HCT116 (cell line): ENCODE data around the gene SORBS1. TPM values are rescaled to one million over a fixed set of nuclear protein-coding genes. Genes with fewer than 3 reads are reported as not detected.

Experiments
- ATAC-seq: fragments of 200-7000 bp; cut with Tn5 transposase; 2 replicates; pipeline ENCODE4 v1.9.1; 2020; ENCODE audit warnings: mild to moderate bottlenecking, moderate library complexity
- BruUV-seq: library from RNA; stranded (reverse); fragments of 400-500 nt; replicated peaks from 2 replicates; lab custom pipeline; 2021; lab: Mats Ljungman, UMichigan
- CTCF ChIA-PET: fragments of 300-600 bp; sonication (Branson Sonifier 250); formaldehyde crosslinking; loops from one replicate; lab custom pipeline; 2021; ENCODE audit warnings: antibody characterized with exemption; lab: Charles Lee
- POLR2A ChIA-PET: fragments of 300-600, 350-600 bp; sonication (Branson Sonifier 250); formaldehyde crosslinking; loops from one replicate; lab custom pipeline; 2021; ENCODE audit warnings: antibody characterized with exemption; lab: Charles Lee
- RAD21 ChIA-PET, 2 experiments: fragments of 300-600 bp; sonication (Branson Sonifier 250); formaldehyde crosslinking; loops; one replicate each; lab custom pipeline; 2023; ENCODE audit warnings: low total read pairs in 2 of 2; ENCODE audit not compliant: uncharacterized antibody in 2 of 2, unreplicated experiment in 2 of 2, low non-redundant PET in 1 of 2; lab: Charles Lee
- DNase-seq: peaks from one replicate; pipeline ENCODE4 v3.0.0-alpha.2; 2010; ENCODE audit warnings: low read depth, low spot score
- H2AFZ ChIP-seq: fragments of 200-600 bp; shearing (Covaris generic), sonication (generic); 2 replicates; pipeline ENCODE4 v1.6.1; 2017; ENCODE audit warnings: low read depth, mixed run types, mixed read lengths, antibody characterized with exemption, low read length; ENCODE audit not compliant: poor library complexity, severe bottlenecking
- H3K27ac ChIP-seq: 2 replicates; pipeline ENCODE4 v1.5.1; 2012; ENCODE audit warnings: low read depth, low read length
- H3K27me3 ChIP-seq: fragments of 200-600 bp; sonication (generic); 2 replicates; pipeline ENCODE4 v1.6.1; 2016; ENCODE audit warnings: mixed run types, low read length, mixed read lengths; ENCODE audit not compliant: insufficient read depth
- H3K36me3 ChIP-seq, 2 experiments: fragments of 200-500 bp in 1 of 2; fragments of 200-600 bp in 1 of 2; sonication (Bioruptor generic) in 1 of 2; sonication (generic) in 1 of 2; 2 replicates each; pipeline versions ENCODE4 v1.5.1 to v1.6.1; 2014 to 2016; ENCODE audit warnings: low read length in 2 of 2, inconsistent platforms in 1 of 2, mixed read lengths in 1 of 2, mixed run types in 1 of 2; ENCODE audit not compliant: insufficient read depth in 2 of 2, control insufficient read depth in 1 of 2
- H3K4me1 ChIP-seq, 2 experiments: fragments of 200-600 bp in 1 of 2; sonication (generic) in 1 of 2; 2 replicates each; pipeline versions ENCODE4 v1.5.1 to v1.6.1; 2012 to 2017; ENCODE audit warnings: low read length in 2 of 2, inconsistent platforms in 1 of 2, mild to moderate bottlenecking in 1 of 2, mixed read lengths in 1 of 2, mixed run types in 1 of 2, moderate library complexity in 1 of 2; ENCODE audit not compliant: insufficient read depth in 2 of 2, control insufficient read depth in 1 of 2
- H3K4me2 ChIP-seq: fragments of 200-600 bp; sonication (generic); 2 replicates; pipeline ENCODE4 v1.6.1; 2017; ENCODE audit warnings: mixed run types, low read length, mixed read lengths
- H3K4me3 ChIP-seq, 2 experiments: fragments of 200-600 bp in 1 of 2; sonication (generic) in 1 of 2; replicated peaks in 1 of 2; 2 replicates each; pipeline ENCODE4 v1.5.1; 2011 to 2016; ENCODE audit warnings: low read length in 2 of 2, control low read depth in 1 of 2, low read depth in 1 of 2, mild to moderate bottlenecking in 1 of 2, mixed read lengths in 1 of 2, mixed run types in 1 of 2
- H3K79me2 ChIP-seq: fragments of 200-600 bp; sonication (generic); 2 replicates; pipeline ENCODE4 v1.6.1; 2017; ENCODE audit warnings: mild to moderate bottlenecking, mixed run types, low read length, moderate library complexity, mixed read lengths; ENCODE audit not compliant: insufficient read depth
- H3K9ac ChIP-seq: fragments of 200-600 bp; sonication (generic); 2 replicates; pipeline ENCODE4 v1.6.1; 2016; ENCODE audit warnings: low read length, mixed read lengths
- H3K9me2 ChIP-seq: fragments of 200-600 bp; sonication (generic), shearing (Covaris generic); 2 replicates; pipeline ENCODE4 v1.6.1; 2017; ENCODE audit warnings: mixed run types, mild to moderate bottlenecking, moderate library complexity; ENCODE audit not compliant: insufficient read depth
- H3K9me3 ChIP-seq, 2 experiments: fragments of 200-500 bp in 1 of 2; fragments of 200-600 bp in 1 of 2; sonication (Bioruptor generic) in 1 of 2; sonication (generic) in 1 of 2; 2 replicates each; pipeline ENCODE4 v1.6.1; 2014 to 2017; ENCODE audit warnings: low read length in 2 of 2, mixed read lengths in 2 of 2, inconsistent platforms in 1 of 2, low read depth in 1 of 2, mild to moderate bottlenecking in 1 of 2, mixed run types in 1 of 2, moderate library complexity in 1 of 2; ENCODE audit not compliant: control insufficient read depth in 1 of 2, insufficient read depth in 1 of 2
- H4K20me1 ChIP-seq: fragments of 200-600 bp; sonication (generic), shearing (Covaris generic); 2 replicates; pipeline ENCODE4 v1.6.1; 2017; ENCODE audit warnings: mixed run types, mild to moderate bottlenecking, moderate library complexity; ENCODE audit not compliant: insufficient read depth
- CEBPB ChIP-seq: IDR thresholded peaks from 2 replicates; pipeline ENCODE4 v1.6.1; 2012; ENCODE audit warnings: low read depth
- EGR1 ChIP-seq: IDR thresholded peaks from 2 replicates; pipeline ENCODE4 v1.6.1; 2012; ENCODE audit warnings: low read depth
- EZH2 ChIP-seq: fragments of 200-600 bp; sonication (generic); IDR thresholded peaks from 2 replicates; pipeline ENCODE4 v1.6.1; 2017; ENCODE audit warnings: antibody characterized with exemption, mixed run types
- POLR2AphosphoS5 ChIP-seq: IDR thresholded peaks from 2 replicates; pipeline ENCODE4 v1.6.1; 2011; ENCODE audit warnings: mild to moderate bottlenecking, low read depth, low read length, moderate library complexity
- SIN3A ChIP-seq: IDR thresholded peaks from 2 replicates; pipeline ENCODE4 v1.6.1; 2012; ENCODE audit warnings: low read depth
- YY1 ChIP-seq: IDR thresholded peaks from 2 replicates; pipeline ENCODE4 v1.6.1; 2011; ENCODE audit warnings: low read length, low read depth, moderate library complexity, mild to moderate bottlenecking; ENCODE audit not compliant: insufficient replicate concordance; ENCODE audit errors: extremely low read depth
- ZNF274 ChIP-seq: fragments of 200-500 bp; sonication (Bioruptor generic); IDR thresholded peaks from 2 replicates; pipeline ENCODE4 v1.6.1; 2014; ENCODE audit warnings: mild to moderate bottlenecking, low read depth, low read length, inconsistent platforms
- intact Hi-C: fragments of 100-400 bp; cut with micrococcal nuclease; formaldehyde crosslinking; loops from 2 replicates; pipeline ENCODE4 v1.10.0; 2022
- total RNA-seq: library from RNA; stranded (reverse); gene quantifications from one replicate; pipeline ENCODE4 v1.2.1, GENCODE V29; 2021; ENCODE audit not compliant: unreplicated experiment

SORBS1 gene
- total RNA-seq, 1 experiment from 2014 or later: 3.4 TPM

DNA sequence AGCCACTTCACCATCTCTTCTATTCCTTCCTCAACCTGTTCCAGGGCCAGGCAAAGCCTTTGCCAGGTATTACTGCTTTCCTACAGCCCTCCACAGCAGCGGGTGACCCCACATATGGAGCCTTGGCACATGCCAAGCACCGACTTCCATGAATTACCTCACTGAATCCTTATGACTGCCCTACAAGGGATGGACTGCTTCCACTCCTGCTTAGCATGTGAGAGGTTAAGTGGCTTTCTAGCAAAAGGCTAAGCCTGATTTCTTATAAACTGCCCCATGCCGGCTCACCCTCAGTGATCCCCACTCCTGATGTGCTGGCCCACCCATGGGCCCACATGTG lies 226.4 kb downstream of the SORBS1 start:
- Histone ChIP-seq H2AFZ (no peak overlapping the region), H3K4me3 (no peak overlapping the region), H3K79me2 (no peaks in the 10 kb centered on the region), H3K4me1 (peaks cover 0 to 22% of the 10 kb centered on the region in 2 experiments; a peak in 3 of 4 replicates), H4K20me1 (no peaks in the 10 kb centered on the region), H3K27me3 (no peaks in the 10 kb centered on the region), H3K27ac (no peak overlapping the region), H3K9ac (no peak overlapping the region), H3K9me3 (no peaks in the 10 kb centered on the region)
- POLR2A ChIA-PET: no interaction called here
- intact Hi-C loops: no loop called here
- ATAC-seq: no peak
- TF ChIP-seq ZNF274 (no peak), EZH2 (no peak), EGR1 (no peak), SIN3A (no peak), YY1 (no peak), POLR2AphosphoS5 (no peak), CEBPB (no peak)
- TF ChIP-seq, all 23 proteins: peak for 0
- ChIA-PET RAD21 (no interaction called here), CTCF (no interaction called here)
- Histone ChIP-seq H3K36me3 (no peaks in the 10 kb centered on the region), H3K4me2 (no peak overlapping the region), H3K9me2 (no peaks in the 10 kb centered on the region)
- DNase-seq: no peak
- no TSS peak for BruUV-seq

DNA sequence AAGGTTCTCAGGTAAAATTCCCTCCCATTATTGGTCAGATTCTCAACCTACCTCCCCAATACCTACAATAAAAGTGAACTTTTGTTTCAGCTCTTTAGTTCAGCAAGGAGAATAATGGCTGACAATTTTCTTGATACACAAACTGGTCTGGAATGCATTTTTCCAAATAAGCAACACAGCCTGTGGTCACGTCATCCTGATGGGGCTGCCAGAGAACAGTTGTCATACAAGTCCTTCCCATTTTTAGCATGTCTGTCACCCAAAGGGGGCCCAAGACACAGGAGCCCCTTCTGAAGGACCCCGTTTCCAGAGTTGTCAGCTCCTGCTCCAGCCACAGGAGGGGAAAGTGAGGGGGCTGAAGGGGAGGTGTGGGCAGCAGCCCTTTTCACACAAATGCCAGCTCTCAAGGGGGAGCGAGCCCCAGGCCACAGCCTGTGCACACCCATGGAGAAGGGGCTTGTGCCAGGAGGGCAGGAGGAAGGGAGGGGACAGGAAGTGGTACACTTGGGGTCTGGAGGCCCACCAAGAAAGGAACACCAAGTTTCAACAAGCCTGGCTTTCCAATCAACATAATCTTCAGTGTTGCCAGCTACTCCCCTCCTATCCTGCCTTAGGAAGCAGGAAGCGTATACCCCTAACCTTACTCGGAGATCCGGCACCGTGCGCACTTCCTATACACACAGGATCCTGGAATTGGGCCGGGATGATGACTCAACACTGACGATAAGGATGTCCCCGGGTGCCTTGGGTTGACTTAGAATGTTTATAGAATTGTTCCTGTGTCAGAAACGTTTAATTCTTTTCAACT lies 227.0 kb downstream of the SORBS1 start:
- no peaks in the 10 kb centered on the region for H4K20me1 ChIP-seq
- intact Hi-C loops: no loop called here
- RAD21 ChIA-PET: no interaction called here
- no peak overlapping the region for H3K9ac ChIP-seq
- no peaks in the 10 kb centered on the region for H3K9me2 ChIP-seq
- H3K79me2 ChIP-seq: no peaks in the 10 kb centered on the region
- peaks cover 0 to 21% of the 10 kb centered on the region in 2 experiments; a peak in 3 of 4 replicates for H3K4me1 ChIP-seq
- H2AFZ ChIP-seq: no peak overlapping the region
- TF ChIP-seq EGR1: no peak
- TF ChIP-seq, all 23 proteins: peak for 0
- Histone ChIP-seq H3K27me3 (no peaks in the 10 kb centered on the region), H3K4me3 (no peak overlapping the region), H3K4me2 (0 out of 2 replicates have a peak overlapping the region, but pooled peaks have one; percentile 7), H3K9me3 (no peaks in the 10 kb centered on the region), H3K36me3 (no peaks in the 10 kb centered on the region), H3K27ac (no peak overlapping the region)
- POLR2A ChIA-PET: no interaction called here
- BruUV-seq: no TSS peak
- ATAC-seq (no peak), DNase-seq (no peak)
- CTCF ChIA-PET: no interaction called here
